Neutrophil (primary cell): ENCODE data around the gene SHISA3.

Experiments used
- H3K27ac ChIP-seq: fragments of 200-600 bp; sonication (generic); 2 replicates; pipeline ENCODE4 v1.5.1; 2016; ENCODE audit warnings: mild to moderate bottlenecking, moderate library complexity
- H3K27me3 ChIP-seq: fragments of 200-600 bp; sonication (generic); 2 replicates; pipeline ENCODE4 v1.6.0; 2016; ENCODE audit warnings: mild to moderate bottlenecking
- H3K36me3 ChIP-seq: fragments of 200-600 bp; sonication (generic); 2 replicates; pipeline ENCODE4 v1.5.1; 2017
- H3K4me1 ChIP-seq, 2 experiments: fragments of 200-600 bp in 1 of 2; sonication (generic) in 1 of 2; 1 replicate in 1 of 2; 2 replicates in 1 of 2; pipeline versions ENCODE4 v1.5.1 to v1.6.1; 2013 to 2016; ENCODE audit warnings: low read depth in 1 of 2, low read length in 1 of 2, mild to moderate bottlenecking in 1 of 2, moderate library complexity in 1 of 2; ENCODE audit not compliant: control insufficient read depth in 1 of 2, insufficient read depth in 1 of 2
- H3K4me3 ChIP-seq, 2 experiments: fragments of 200-600 bp in 1 of 2; sonication (generic) in 1 of 2; 1 replicate in 1 of 2; 2 replicates in 1 of 2; pipeline ENCODE4 v1.5.1; 2013 to 2016; ENCODE audit warnings: low read depth in 1 of 2, low read length in 1 of 2, mild to moderate bottlenecking in 1 of 2, moderate library complexity in 1 of 2
- H3K9me3 ChIP-seq: fragments of 200-600 bp; sonication (generic); 2 replicates; pipeline ENCODE4 v1.5.1; 2016
- CTCF ChIP-seq: fragments of 200-600 bp; sonication (generic); IDR thresholded peaks from 2 replicates; pipeline ENCODE4 v1.5.1; 2016; ENCODE audit warnings: antibody characterized with exemption

Gene SHISA3

GRCh38 chr4:42381666-42382065 lies 15.6 kb upstream of the SHISA3 start:
- TF ChIP-seq CTCF = no peak
- Histone ChIP-seq H3K36me3 (no peaks in the 10 kb centered on the region), H3K27me3 (peaks cover 23% of the 10 kb centered on the region), H3K4me1 (no peaks in the 10 kb centered on the region), H3K4me3 (no peak overlapping the region), H3K9me3 (no peaks in the 10 kb centered on the region), H3K27ac (no peak overlapping the region)

DNA sequence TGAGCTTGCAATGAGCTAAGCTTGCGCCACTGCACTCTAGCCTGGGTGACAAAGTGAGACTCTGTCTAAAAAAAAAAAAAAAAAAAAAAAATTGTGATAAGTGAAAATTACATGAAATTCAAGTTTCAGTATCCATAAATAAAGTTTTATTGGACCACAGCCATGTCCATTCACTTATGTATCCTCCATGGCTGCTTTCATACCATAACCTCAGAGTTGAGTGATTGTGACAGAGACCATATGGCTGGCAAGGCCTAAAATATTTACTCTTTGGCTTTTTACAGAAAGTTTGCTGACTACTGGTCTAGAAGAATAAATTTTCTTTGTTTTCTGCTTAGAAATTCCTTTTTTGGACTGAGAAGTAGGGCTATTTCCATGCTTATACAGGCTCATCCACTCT lies 11.8 kb upstream of the SHISA3 start:
- no peaks in the 10 kb centered on the region for H3K9me3 ChIP-seq
- H3K4me1 ChIP-seq = no peaks in the 10 kb centered on the region
- H3K27me3 ChIP-seq = peaks cover 24% of the 10 kb centered on the region
- TF ChIP-seq CTCF = no peak
- H3K36me3 ChIP-seq = no peaks in the 10 kb centered on the region
- no peak overlapping the region for H3K27ac ChIP-seq
- H3K4me3 ChIP-seq = no peak overlapping the region

- no peak overlapping the region for H3K4me3 ChIP-seq
- H3K4me1 ChIP-seq = no peaks in the 10 kb centered on the region
- no peak for TF ChIP-seq CTCF
- H3K36me3 ChIP-seq = no peaks in the 10 kb centered on the region
- peaks cover 54% of the 10 kb centered on the region for H3K27me3 ChIP-seq
- H3K27ac ChIP-seq = no peak overlapping the region
- H3K9me3 ChIP-seq = no peaks in the 10 kb centered on the region
Measured at GRCh38 chr4:42390622-42391354, 6.5 kb upstream of the SHISA3 start.

GRCh38 chr4:42391355-42391664 lies 6.0 kb upstream of the SHISA3 start:
- Histone ChIP-seq H3K27ac (no peak overlapping the region), H3K4me3 (no peak overlapping the region), H3K27me3 (peaks cover 60% of the 10 kb centered on the region), H3K36me3 (no peaks in the 10 kb centered on the region), H3K9me3 (no peaks in the 10 kb centered on the region), H3K4me1 (peaks cover 0 to under 1% of the 10 kb centered on the region in 2 experiments)
- TF ChIP-seq CTCF = no peak

DNA sequence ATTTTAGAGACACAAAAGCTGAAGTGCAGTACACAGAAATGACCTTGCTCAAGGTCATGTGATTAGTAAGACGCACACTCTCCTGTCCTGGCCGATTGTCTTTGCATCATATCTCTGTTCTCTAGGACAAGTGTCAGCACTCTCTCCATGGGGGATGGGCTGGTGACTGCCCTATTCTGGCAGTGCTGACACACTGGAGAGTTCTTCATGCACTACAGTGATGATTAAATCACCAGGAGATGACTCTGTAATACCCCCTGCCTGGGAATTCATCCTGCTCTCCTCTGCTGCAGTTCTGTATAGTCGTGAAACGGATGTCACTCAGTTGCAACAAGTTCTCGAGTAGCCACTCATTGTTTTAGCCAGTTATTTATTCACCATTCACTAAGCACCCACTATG lies 5.3 kb upstream of the SHISA3 start:
- peaks cover 66% of the 10 kb centered on the region for H3K27me3 ChIP-seq
- peaks cover 6 to 7% of the 10 kb centered on the region in 2 experiments for H3K4me1 ChIP-seq
- H3K9me3 ChIP-seq = no peaks in the 10 kb centered on the region
- H3K4me3 ChIP-seq = no peak overlapping the region
- no peak for TF ChIP-seq CTCF
- H3K36me3 ChIP-seq = no peaks in the 10 kb centered on the region
- no peak overlapping the region for H3K27ac ChIP-seq
